ENCODE measurements around the gene TRIM14.

GRCh38 chr9:98161851-98162250 is 42.8 kb upstream of the TRIM14 start:
- TF ChIP-seq CTCF (IDR thresholded peaks at IDR 0.05) (no peak), POLR2A (IDR thresholded peaks at IDR 0.05) (no peak), EP300 (IDR thresholded peaks at IDR 0.05) (no peak)

All from ovary (tissue), 3 donors.